Tracheal epithelial cell (primary cell): Measurements from ENCODE around the gene SASH3. TPM values are rescaled to one million over a fixed set of nuclear protein-coding genes. Genes with fewer than 3 reads are reported as not detected.

Source experiments
- total RNA-seq: library from RNA; depleted of rRNA; stranded (reverse); fragments of >200 nt; gene quantifications from 2 replicates; pipeline ENCODE4 v1.2.1, GENCODE V29; 2014

SASH3 gene
- total RNA-seq: not detected in 2 replicates

GRCh38 chrX:129779747-129780146 is at the start of gene SASH3:
Gene SASH3, plus strand, starts transcription at chrX:129779949. Its CDS starts 149 bp downstream, at chrX:129780098.

GRCh38 chrX:129738466-129739308 is 41.1 kb upstream of the SASH3 start, which contains the start of gene XPNPEP2:
Gene XPNPEP2, plus strand, starts transcription at chrX:129738979. Its CDS starts 235 bp downstream, at chrX:129739214.

DNA sequence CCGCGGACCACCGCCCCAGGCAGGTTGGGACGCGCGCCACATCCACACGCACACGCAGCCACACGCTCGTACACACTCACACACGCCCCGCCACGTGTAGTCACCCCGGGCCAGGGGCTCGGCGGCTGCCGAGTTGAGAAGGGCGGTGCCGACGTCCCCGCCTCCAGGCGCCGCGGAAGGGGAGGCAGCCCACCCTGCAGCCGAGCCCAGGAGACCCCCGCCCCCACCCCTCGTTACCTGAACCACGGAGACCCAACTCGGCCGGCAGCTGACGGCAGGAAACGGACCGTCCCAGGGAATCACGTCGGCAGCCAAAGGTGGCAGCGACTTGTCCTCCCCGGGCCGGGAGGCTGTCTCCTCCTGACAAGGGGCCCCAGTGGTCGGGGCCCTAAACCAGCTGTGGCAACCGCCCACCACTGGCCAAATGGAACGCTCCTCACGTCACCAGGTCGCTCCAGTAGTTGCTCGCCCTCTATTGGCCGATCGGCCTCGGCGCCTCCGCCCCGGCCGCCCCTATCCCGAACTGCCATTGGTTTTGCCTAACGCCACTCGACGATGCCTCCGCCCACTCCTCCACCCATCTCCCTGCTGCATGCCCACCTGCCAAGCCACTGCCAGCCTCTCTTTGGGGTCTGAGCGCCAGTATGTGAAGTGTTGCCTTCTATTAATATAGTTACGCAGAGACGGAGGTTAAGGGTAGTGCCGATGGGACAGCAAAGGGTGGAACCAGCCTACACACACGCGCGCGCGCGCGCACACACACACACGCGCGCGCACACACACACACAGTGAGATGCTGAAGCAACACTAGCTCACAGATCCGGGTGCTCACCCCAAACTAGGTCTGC is 63.9 kb downstream of the SASH3 start, which contains the start of gene ZDHHC9:
Gene ZDHHC9 (minus strand): TSS at position 428 of the 848 bp plus-strand sequence. CDS start 1,941 bp downstream, outside the sequence.

Other genes with a start within 250 kb of the SASH3 start
- gene OCRL, start 239.7 kb upstream of the SASH3 start, total RNA-seq: 20.2 and 20.7 TPM in 2 replicates
- gene APLN, start 125.0 kb upstream of the SASH3 start, total RNA-seq: under 0.01 and 0.24 TPM in 2 replicates
- not detected in 2 replicates for gene XPNPEP2, start 41.0 kb upstream of the SASH3 start, total RNA-seq
- gene ZDHHC9, start 63.9 kb downstream of the SASH3 start, total RNA-seq: 24.1 and 28.6 TPM in 2 replicates
- 15.6 and 21.0 TPM in 2 replicates for gene UTP14A, start 126.2 kb downstream of the SASH3 start, total RNA-seq
- gene BCORL1, start 202.7 kb downstream of the SASH3 start, total RNA-seq: 1.2 and 1.5 TPM in 2 replicates